Measurements from ENCODE around the gene CDS2. TPM values are rescaled to one million over a fixed set of nuclear protein-coding genes. Genes with fewer than 3 reads are reported as not detected.
A peak's percentile ranks its signal among the peaks of the same experiment; 100 is the strongest.

Gene CDS2
- total and polyA plus RNA-seq, 2 of the 13 experiments (the other 11 are each of a cell fraction or from before 2014, with no cell fraction given): 81.3 to 153 TPM

- TF ChIP-seq ZNF646 (CRISPR knock-in tag; IDR thresholded peaks at IDR 0.05) (peak; percentile 58; the same call in 1 of the 2 replicates), ZNF572 (CRISPR knock-in tag; IDR thresholded peaks at IDR 0.05) (no peak), GATAD2A (CRISPR knock-in tag; IDR thresholded peaks at IDR 0.05) (peak; percentile 89), KAT8 (CRISPR knock-in tag; IDR thresholded peaks at IDR 0.05) (peak; percentile 75), ZBTB26 (CRISPR knock-in tag; IDR thresholded peaks at IDR 0.05; ENCODE audit: borderline replicate concordance) (peak; percentile 81), SCMH1 (CRISPR knock-in tag; IDR thresholded peaks at IDR 0.05; ENCODE audit: borderline replicate concordance) (no peak), RFX1 (IDR thresholded peaks at IDR 0.05) (no peak), ZNF354B (CRISPR knock-in tag; IDR thresholded peaks at IDR 0.05) (no peak), CBX5 (CRISPR knock-in tag; IDR thresholded peaks at IDR 0.05; ENCODE audit: borderline replicate concordance) (peak; percentile 21; the same call in 1 of the 2 replicates), CREBL2 (CRISPR knock-in tag; IDR thresholded peaks at IDR 0.05; ENCODE audit: borderline replicate concordance) (no peak; the same call in 1 of the 2 replicates), ZNF616 (CRISPR knock-in tag; IDR thresholded peaks at IDR 0.05; ENCODE audit: low read depth) (0 out of 2 replicates have a peak, but pooled peaks have one; percentile 71), HOMEZ (CRISPR knock-in tag; IDR thresholded peaks at IDR 0.05; ENCODE audit: low read depth) (peak; percentile 92), BCL6 (CRISPR knock-in tag; IDR thresholded peaks at IDR 0.05) (peak; percentile 91), ZNF512 (CRISPR knock-in tag; IDR thresholded peaks at IDR 0.05) (no peak), KDM2A (CRISPR knock-in tag; IDR thresholded peaks at IDR 0.05; ENCODE audit: borderline replicate concordance, low read depth) (peak; percentile 52; the same call in 1 of the 2 replicates), THYN1 (CRISPR knock-in tag; IDR thresholded peaks at IDR 0.05; ENCODE audit: borderline replicate concordance, low read depth) (0 out of 2 replicates have a peak, but pooled peaks have one; percentile 73), XRCC5 (optimal IDR thresholded peaks at IDR 0.05; ENCODE audit: low read length) (peak; percentile 46), EZH2 (conservative IDR thresholded peaks at IDR 0.05; ENCODE audit: low read depth, low read length) (no peak)
Observed at GRCh38 chr20:5150226-5151076, 23.6 kb downstream of the CDS2 start (continued).

Data from HepG2 (cell line).